Activated CD4-positive, alpha-beta T cell treated with anti-CD3 and anti-CD28 coated beads for 36 hours (primary cell): ENCODE data around the gene PPM1J. TPM values are rescaled to one million over a fixed set of nuclear protein-coding genes. Genes with fewer than 3 reads are reported as not detected.
A peak's percentile ranks its signal among the peaks of the same experiment; 100 is the strongest.

ENCODE experiments used
- ATAC-seq: fragments of 200-7000 bp; cut with Tn5 transposase; one replicate; pipeline ENCODE4 v1.10.0; 2021; ENCODE audit warnings: mild to moderate bottlenecking, moderate library complexity
- CTCF ChIA-PET: fragments of 350-600 bp; sonication (Branson Sonifier 250); formaldehyde crosslinking; loops from one replicate; lab custom pipeline; 2021; ENCODE audit warnings: antibody characterized with exemption; lab: Charles Lee
- POLR2A ChIA-PET: fragments of 350-600 bp; sonication (Branson Sonifier 250); formaldehyde crosslinking; loops from one replicate; lab custom pipeline; 2021; ENCODE audit warnings: antibody characterized with exemption, inconsistent platforms; lab: Charles Lee
- DNase-seq: peaks from one replicate; pipeline ENCODE4 v3.0.0-alpha.2; 2020
- H3K27ac Mint-ChIP-seq: one replicate; pipeline ENCODE4 v1.8.0; 2021; ENCODE audit warnings: mixed read lengths
- H3K27me3 Mint-ChIP-seq: one replicate; pipeline ENCODE4 v1.8.0; 2021; ENCODE audit warnings: mixed read lengths
- H3K36me3 Mint-ChIP-seq: one replicate; pipeline ENCODE4 v1.8.0; 2021; ENCODE audit warnings: low read depth, mixed read lengths
- H3K4me1 Mint-ChIP-seq: one replicate; pipeline ENCODE4 v1.8.0; 2021; ENCODE audit warnings: mixed read lengths
- H3K4me3 Mint-ChIP-seq: one replicate; pipeline ENCODE4 v1.8.0; 2021; ENCODE audit warnings: mild to moderate bottlenecking, moderate library complexity, mixed read lengths
- H3K9me3 Mint-ChIP-seq: one replicate; pipeline ENCODE4 v1.8.0; 2021; ENCODE audit warnings: low read depth, mixed read lengths
- intact Hi-C, 2 experiments: fragments of 100-400 bp; cut with DNase I in 1 of 2; cut with micrococcal nuclease in 1 of 2; formaldehyde crosslinking; loops; one replicate each; pipeline versions ENCODE4 v1.14.2 to v1.15.1; 2022 to 2024; cut with DNase I, micrococcal nuclease
- total RNA-seq, 2 experiments: library from RNA; stranded (reverse); gene quantifications; one replicate each; pipeline ENCODE4 v1.2.3, GENCODE V29; 2021

PPM1J gene
- total RNA-seq, 2 experiments from 2014 or later: 0.75 to 0.88 TPM

GRCh38 chr1:112720800-112721199 lies 5.7 kb upstream of the PPM1J start:
- Mint-ChIP-seq H3K4me3 (no peak overlapping the region), H3K27me3 (peaks cover 8% of the 10 kb centered on the region), H3K27ac (no peak overlapping the region), H3K36me3 (no peaks in the 10 kb centered on the region), H3K9me3 (no peaks in the 10 kb centered on the region), H3K4me1 (peaks cover 20% of the 10 kb centered on the region)
- DNase-seq (no peak), ATAC-seq (no peak)
- ChIA-PET POLR2A (no interaction called here), CTCF (interaction anchor here (1.0 to 9.6 kb wide), 10 partner anchors 9 to 352 kb away, joined by 3 to 157 read pairs (median 4); partner anchors contain the start of gene LRIG2)
- intact Hi-C loops: no loop called here

- intact Hi-C loops: loop anchor here (2.0 to 10.0 kb wide), 6 partner anchors 163 to 1093 kb away; partner anchors contain the start of genes RSBN1 (in 1 of the 2) and SLC16A1 (in 1 of the 2)
- Mint-ChIP-seq H3K27me3 (peaks cover 8% of the 10 kb centered on the region), H3K4me1 (peaks cover 24% of the 10 kb centered on the region), H3K9me3 (no peaks in the 10 kb centered on the region), H3K4me3 (no peak overlapping the region), H3K36me3 (no peaks in the 10 kb centered on the region), H3K27ac (no peak overlapping the region)
- ChIA-PET POLR2A (interaction anchor here (0.5 to 0.6 kb wide), 2 partner anchors 184 to 677 kb away, joined by 3 read pairs; no protein-coding TSS in a partner anchor), CTCF (interaction anchor here (0.6 to 9.6 kb wide), 15 partner anchors 11 to 356 kb away, joined by 3 to 157 read pairs (median 4); partner anchors contain the start of genes LRIG2 and RHOC)
- ATAC-seq (no peak), DNase-seq (no peak)
Measured at GRCh38 chr1:112719706-112720105, 4.6 kb upstream of the PPM1J start.

- peaks cover 27% of the 10 kb centered on the region for H3K4me1 Mint-ChIP-seq
- CTCF ChIA-PET: interaction anchor here (0.5 to 9.6 kb wide), 17 partner anchors 8 to 356 kb away, joined by 3 to 157 read pairs (median 3); partner anchors contain the start of genes LRIG2 and RHOC
- DNase-seq (peak; percentile 88), ATAC-seq (peak; percentile 38)
- H3K27me3 Mint-ChIP-seq: peaks cover 13% of the 10 kb centered on the region
- no peaks in the 10 kb centered on the region for H3K36me3 Mint-ChIP-seq
- intact Hi-C loops: loop anchor here (2.0 to 10.0 kb wide), 6 partner anchors 163 to 1093 kb away; partner anchors contain the start of genes RSBN1 (in 1 of the 2) and SLC16A1 (in 1 of the 2)
- no peak overlapping the region for H3K4me3 Mint-ChIP-seq
- no peaks in the 10 kb centered on the region for H3K9me3 Mint-ChIP-seq
- H3K27ac Mint-ChIP-seq: peak overlapping the region; percentile 34
- POLR2A ChIA-PET: no interaction called here
Measured at GRCh38 chr1:112718691-112719418, 3.7 kb upstream of the PPM1J start.

- no peak for DNase-seq
- POLR2A ChIA-PET: no interaction called here
- CTCF ChIA-PET: interaction anchor here (0.6 to 9.6 kb wide), 18 partner anchors 9 to 1192 kb away, joined by 3 to 157 read pairs (median 4); partner anchors contain the start of gene LRIG2
- H3K4me3 Mint-ChIP-seq: no peak overlapping the region
- no peak overlapping the region for H3K27ac Mint-ChIP-seq
- no peaks in the 10 kb centered on the region for H3K9me3 Mint-ChIP-seq
- intact Hi-C loops: loop anchor here (2.0 to 10.0 kb wide), 7 partner anchors 163 to 1095 kb away; partner anchors contain the start of genes RSBN1 (in 1 of the 2) and SLC16A1 (in 1 of the 2)
- no peaks in the 10 kb centered on the region for H3K36me3 Mint-ChIP-seq
- ATAC-seq: no peak
- peaks cover 18% of the 10 kb centered on the region for H3K27me3 Mint-ChIP-seq
- H3K4me1 Mint-ChIP-seq: peaks cover 17% of the 10 kb centered on the region
Measured at GRCh38 chr1:112717263-112717873, 2.2 kb upstream of the PPM1J start.

- peak; percentile 89 for DNase-seq
- Mint-ChIP-seq H3K4me3 (peak overlapping the region; percentile 74), H3K36me3 (no peaks in the 10 kb centered on the region), H3K27me3 (peaks cover 18% of the 10 kb centered on the region), H3K9me3 (no peaks in the 10 kb centered on the region), H3K4me1 (peaks cover 14% of the 10 kb centered on the region), H3K27ac (no peak overlapping the region)
- POLR2A ChIA-PET: interaction anchor here (0.6 kb wide), 1 partner anchor 94 kb away, joined by 3 read pairs; no protein-coding TSS in a partner anchor
- intact Hi-C loops: loop anchor here (1.0 to 10.0 kb wide), 10 partner anchors 88 to 1096 kb away; partner anchors contain the start of genes RSBN1 (in 1 of the 2) and SLC16A1 (in 1 of the 2)
- CTCF ChIA-PET: interaction anchor here (0.6 to 9.6 kb wide), 38 partner anchors 13 to 1193 kb away, joined by 3 to 157 read pairs (median 4); partner anchors contain the start of genes CTTNBP2NL, LRIG2 and MOV10
- peak; percentile 56 for ATAC-seq
Measured at GRCh38 chr1:112716133-112716720, 1.1 kb upstream of the PPM1J start.

- ATAC-seq: no peak
- Mint-ChIP-seq H3K9me3 (no peaks in the 10 kb centered on the region), H3K27me3 (peaks cover 18% of the 10 kb centered on the region), H3K36me3 (no peaks in the 10 kb centered on the region), H3K4me3 (peak overlapping the region; percentile 69), H3K4me1 (peaks cover 17% of the 10 kb centered on the region), H3K27ac (no peak overlapping the region)
- peak; percentile 36 for DNase-seq
- ChIA-PET CTCF (interaction anchor here (0.6 to 9.6 kb wide), 25 partner anchors 11 to 1071 kb away, joined by 3 to 157 read pairs (median 4); partner anchors contain the start of genes CTTNBP2NL, LRIG2 and WNT2B), POLR2A (interaction anchor here (1.0 kb wide), 1 partner anchor 10 kb away, joined by 4 read pairs; no protein-coding TSS in a partner anchor)
- intact Hi-C loops: loop anchor here (1.0 to 10.0 kb wide), 13 partner anchors 40 to 1191 kb away; partner anchors contain the start of genes LRIG2 (in 2 of the 2), SLC16A1 (in 2 of the 2), CAPZA1 (in 1 of the 2) and DCLRE1B (in 1 of the 2)
Measured at GRCh38 chr1:112714313-112715263, 544 bp downstream of the PPM1J start.

GRCh38 chr1:112713466-112714312 lies 1.4 kb downstream of the PPM1J start:
- ChIA-PET POLR2A (interaction anchor here (1.0 kb wide), 1 partner anchor 9 kb away, joined by 4 read pairs; no protein-coding TSS in a partner anchor), CTCF (interaction anchor here (0.6 to 9.6 kb wide), 5 partner anchors 85 to 1487 kb away, joined by 3 to 157 read pairs (median 3); partner anchors contain the start of gene ST7L)
- H3K27me3 Mint-ChIP-seq: peaks cover 14% of the 10 kb centered on the region
- ATAC-seq (no peak), DNase-seq (no peak)
- peak overlapping the region; percentile 4 for H3K4me3 Mint-ChIP-seq
- intact Hi-C loops: loop anchor here (2.0 to 10.0 kb wide), 5 partner anchors 39 to 677 kb away; partner anchors contain the start of genes LRIG2 (in 2 of the 2), MAGI3 (in 1 of the 2) and MOV10 (in 1 of the 2)
- peaks cover 20% of the 10 kb centered on the region for H3K4me1 Mint-ChIP-seq
- no peaks in the 10 kb centered on the region for H3K9me3 Mint-ChIP-seq
- H3K27ac Mint-ChIP-seq: no peak overlapping the region
- H3K36me3 Mint-ChIP-seq: no peaks in the 10 kb centered on the region

- no peak for DNase-seq
- CTCF ChIA-PET: interaction anchor here (1.0 kb wide), 1 partner anchor 94 kb away, joined by 3 read pairs; the partner anchor contains the start of gene ST7L
- no peak overlapping the region for H3K4me3 Mint-ChIP-seq
- no peak for ATAC-seq
- peaks cover 15% of the 10 kb centered on the region for H3K27me3 Mint-ChIP-seq
- no peaks in the 10 kb centered on the region for H3K9me3 Mint-ChIP-seq
- peaks cover 18% of the 10 kb centered on the region for H3K4me1 Mint-ChIP-seq
- POLR2A ChIA-PET: no interaction called here
- intact Hi-C loops: loop anchor here in 1 of 2 experiments (10.0 kb wide), 1 partner anchor 332 kb away; no protein-coding TSS in a partner anchor
- H3K36me3 Mint-ChIP-seq: no peaks in the 10 kb centered on the region
- H3K27ac Mint-ChIP-seq: no peak overlapping the region
Measured at GRCh38 chr1:112712701-112713128, 2.4 kb downstream of the PPM1J start.

GRCh38 chr1:112712191-112712590 lies 2.9 kb downstream of the PPM1J start:
- no peak for ATAC-seq
- CTCF ChIA-PET: interaction anchor here (1.0 kb wide), 1 partner anchor 94 kb away, joined by 3 read pairs; the partner anchor contains the start of gene ST7L

More at GRCh38 chr1:112712191-112712590, 2.9 kb downstream of the PPM1J start:
- POLR2A ChIA-PET: no interaction called here
- H3K4me3 Mint-ChIP-seq: no peak overlapping the region
- no peaks in the 10 kb centered on the region for H3K36me3 Mint-ChIP-seq
- H3K27ac Mint-ChIP-seq: no peak overlapping the region
- DNase-seq: no peak
- intact Hi-C loops: loop anchor here in 1 of 2 experiments (10.0 kb wide), 1 partner anchor 333 kb away; no protein-coding TSS in a partner anchor
- peaks cover 22% of the 10 kb centered on the region for H3K4me1 Mint-ChIP-seq
- H3K27me3 Mint-ChIP-seq: peaks cover 15% of the 10 kb centered on the region
- H3K9me3 Mint-ChIP-seq: no peaks in the 10 kb centered on the region
